OCI-LY1 (cell line): Measurements from ENCODE around the gene SGO2.

Experiments used
- H2AFZ ChIP-seq: fragments of 200-600 bp; sonication (generic), shearing (Covaris generic); 2 replicates; pipeline ENCODE4 v1.6.0; 2014; ENCODE audit warnings: antibody characterized with exemption, mild to moderate bottlenecking, low read length
- H3F3A ChIP-seq: fragments of 200-600 bp; sonication (generic), shearing (Covaris generic); 2 replicates; pipeline ENCODE4 v1.6.0; 2014; ENCODE audit warnings: mild to moderate bottlenecking, antibody characterized with exemption, low read length, moderate library complexity; ENCODE audit not compliant: insufficient read depth
- H3K27ac ChIP-seq: fragments of 200-600 bp; sonication (generic); 2 replicates; pipeline ENCODE4 v1.5.1; 2014; ENCODE audit warnings: low read length, mixed run types, mild to moderate bottlenecking, low read depth; ENCODE audit not compliant: poor library complexity, severe bottlenecking
- H3K27me3 ChIP-seq: fragments of 200-600 bp; sonication (generic); 2 replicates; pipeline ENCODE4 v1.6.0; 2014; ENCODE audit warnings: antibody characterized with exemption, mild to moderate bottlenecking, low read length, moderate library complexity; ENCODE audit not compliant: insufficient read depth
- H3K36me3 ChIP-seq: fragments of 200-600 bp; sonication (generic); 2 replicates; pipeline ENCODE4 v1.6.1; 2014; ENCODE audit warnings: mild to moderate bottlenecking, antibody characterized with exemption, low read length, moderate library complexity, mixed read lengths; ENCODE audit not compliant: insufficient read depth
- H3K4me1 ChIP-seq: fragments of 200-600 bp; sonication (generic); 2 replicates; pipeline ENCODE4 v1.5.1; 2014; ENCODE audit warnings: mild to moderate bottlenecking, low read length, moderate library complexity; ENCODE audit not compliant: insufficient read depth, severe bottlenecking
- H3K4me2 ChIP-seq: fragments of 200-600 bp; sonication (generic), shearing (Covaris generic); 2 replicates; pipeline ENCODE4 v1.6.1; 2014; ENCODE audit warnings: low read length
- H3K4me3 ChIP-seq: fragments of 200-600 bp; sonication (generic); 2 replicates; pipeline ENCODE4 v1.5.1; 2014; ENCODE audit warnings: low read length, low read depth, mild to moderate bottlenecking, mixed read lengths; ENCODE audit not compliant: poor library complexity, severe bottlenecking
- H3K79me2 ChIP-seq: fragments of 200-600 bp; shearing (Covaris generic); 2 replicates; pipeline ENCODE4 v1.6.1; 2016; ENCODE audit warnings: mixed run types, low read length, mixed read lengths; ENCODE audit not compliant: insufficient read depth
- H3K9ac ChIP-seq: fragments of 200-600 bp; sonication (generic), shearing (Covaris generic); 2 replicates; pipeline ENCODE4 v1.6.1; 2014; ENCODE audit warnings: mild to moderate bottlenecking, low read length, mixed read lengths
- H3K9me2 ChIP-seq: fragments of 200-600 bp; sonication (generic), shearing (Covaris generic); 2 replicates; pipeline ENCODE4 v1.6.1; 2014; ENCODE audit warnings: low read depth, mild to moderate bottlenecking, low read length, mixed read lengths
- H3K9me3 ChIP-seq: fragments of 200-600 bp; shearing (Covaris generic); 2 replicates; pipeline ENCODE4 v1.6.1; 2014; ENCODE audit warnings: low read length, mixed read lengths
- H4K20me1 ChIP-seq: fragments of 200-600 bp; sonication (generic), shearing (Covaris generic); 2 replicates; pipeline ENCODE4 v1.6.0; 2016; ENCODE audit warnings: mild to moderate bottlenecking, low read length; ENCODE audit not compliant: insufficient read depth
- EZH2 ChIP-seq: fragments of 200-600 bp; sonication (generic), shearing (Covaris generic); IDR thresholded peaks from 2 replicates; pipeline ENCODE4 v1.8.0; 2017; ENCODE audit warnings: borderline replicate concordance, mixed run types, mild to moderate bottlenecking, antibody characterized with exemption, low read length, moderate library complexity, mixed read lengths
- TF ChIP-seq, protein P1 (sequence below): fragments of 200-600 bp; sonication (generic), shearing (Covaris generic); IDR thresholded peaks from 2 replicates; pipeline ENCODE4 v1.5.1; 2017; ENCODE audit warnings: mild to moderate bottlenecking, antibody characterized with exemption, low read length, moderate library complexity, mixed read lengths

The SGO2 gene, protein sequence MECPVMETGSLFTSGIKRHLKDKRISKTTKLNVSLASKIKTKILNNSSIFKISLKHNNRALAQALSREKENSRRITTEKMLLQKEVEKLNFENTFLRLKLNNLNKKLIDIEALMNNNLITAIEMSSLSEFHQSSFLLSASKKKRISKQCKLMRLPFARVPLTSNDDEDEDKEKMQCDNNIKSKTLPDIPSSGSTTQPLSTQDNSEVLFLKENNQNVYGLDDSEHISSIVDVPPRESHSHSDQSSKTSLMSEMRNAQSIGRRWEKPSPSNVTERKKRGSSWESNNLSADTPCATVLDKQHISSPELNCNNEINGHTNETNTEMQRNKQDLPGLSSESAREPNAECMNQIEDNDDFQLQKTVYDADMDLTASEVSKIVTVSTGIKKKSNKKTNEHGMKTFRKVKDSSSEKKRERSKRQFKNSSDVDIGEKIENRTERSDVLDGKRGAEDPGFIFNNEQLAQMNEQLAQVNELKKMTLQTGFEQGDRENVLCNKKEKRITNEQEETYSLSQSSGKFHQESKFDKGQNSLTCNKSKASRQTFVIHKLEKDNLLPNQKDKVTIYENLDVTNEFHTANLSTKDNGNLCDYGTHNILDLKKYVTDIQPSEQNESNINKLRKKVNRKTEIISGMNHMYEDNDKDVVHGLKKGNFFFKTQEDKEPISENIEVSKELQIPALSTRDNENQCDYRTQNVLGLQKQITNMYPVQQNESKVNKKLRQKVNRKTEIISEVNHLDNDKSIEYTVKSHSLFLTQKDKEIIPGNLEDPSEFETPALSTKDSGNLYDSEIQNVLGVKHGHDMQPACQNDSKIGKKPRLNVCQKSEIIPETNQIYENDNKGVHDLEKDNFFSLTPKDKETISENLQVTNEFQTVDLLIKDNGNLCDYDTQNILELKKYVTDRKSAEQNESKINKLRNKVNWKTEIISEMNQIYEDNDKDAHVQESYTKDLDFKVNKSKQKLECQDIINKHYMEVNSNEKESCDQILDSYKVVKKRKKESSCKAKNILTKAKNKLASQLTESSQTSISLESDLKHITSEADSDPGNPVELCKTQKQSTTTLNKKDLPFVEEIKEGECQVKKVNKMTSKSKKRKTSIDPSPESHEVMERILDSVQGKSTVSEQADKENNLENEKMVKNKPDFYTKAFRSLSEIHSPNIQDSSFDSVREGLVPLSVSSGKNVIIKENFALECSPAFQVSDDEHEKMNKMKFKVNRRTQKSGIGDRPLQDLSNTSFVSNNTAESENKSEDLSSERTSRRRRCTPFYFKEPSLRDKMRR

DNA sequence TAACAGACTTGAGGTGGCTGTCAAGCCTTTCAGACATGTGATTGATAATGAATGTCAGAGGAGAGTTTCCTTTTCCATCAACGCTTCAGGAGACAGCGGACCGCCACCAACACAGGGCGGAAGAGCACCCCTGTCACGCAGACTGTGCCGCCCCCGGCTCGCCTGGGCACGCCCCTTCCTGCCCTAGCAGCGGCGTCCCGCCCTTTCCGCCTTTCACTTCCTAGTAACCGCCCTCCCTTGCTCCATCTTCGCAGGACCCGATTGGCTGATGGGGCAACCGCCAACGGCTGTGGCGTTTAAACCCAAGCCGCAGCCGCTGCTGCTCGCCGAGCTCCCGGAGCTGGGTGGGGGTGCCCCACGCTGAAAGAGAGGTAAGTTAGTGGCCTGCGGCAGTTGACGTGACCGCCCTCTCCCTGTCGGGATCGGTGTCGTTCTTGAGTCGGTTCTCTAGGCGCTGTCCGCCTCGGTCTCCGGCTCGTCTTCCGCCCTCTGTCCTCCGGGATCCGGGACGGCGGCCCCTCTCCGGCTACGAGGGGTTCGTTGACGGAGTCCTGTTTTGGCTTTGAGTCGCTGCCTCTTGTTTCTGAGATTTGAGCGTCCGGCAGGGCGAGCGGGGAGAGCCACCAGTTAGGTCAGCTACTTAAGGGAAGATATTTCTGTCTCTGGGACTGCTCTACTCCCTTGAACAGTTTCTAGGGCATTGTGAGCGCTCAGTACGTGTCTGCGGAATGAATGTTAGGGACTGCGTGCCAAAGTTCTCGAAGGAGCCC lies at the start of gene SGO2:
Gene SGO2 (plus strand): TSS at position 326 of the 770 bp plus-strand sequence. CDS start 6,769 bp downstream, outside the sequence.
- peak within 1 kb of the TSS; percentile 90 for H3K9ac ChIP-seq
- peak within 1 kb of the TSS; percentile 86 for H3K4me2 ChIP-seq
- no peaks in the 10 kb centered on the region; the same call in 1 of the 2 replicates for H3K27me3 ChIP-seq
- H4K20me1 ChIP-seq = no peaks in the 10 kb centered on the region
- H3K9me2 ChIP-seq = no peaks in the 10 kb centered on the region
- peaks cover 24% of the 10 kb centered on the region for H3K4me1 ChIP-seq
- no peaks in the 10 kb centered on the region for H3K9me3 ChIP-seq
- H3F3A ChIP-seq = no peaks in the 10 kb centered on the region
- peak within 1 kb of the TSS; percentile 90 for H3K4me3 ChIP-seq
- peak within 1 kb of the TSS; percentile 87; the same call in 1 of the 2 replicates for H2AFZ ChIP-seq
- 0 out of 2 replicates have a peak, but pooled peaks cover 3% of the 10 kb centered on the region for H3K36me3 ChIP-seq
- H3K79me2 ChIP-seq = peaks cover 45% of the 10 kb centered on the region
- no peak for TF ChIP-seq EZH2
- TF ChIP-seq, protein P1, sequence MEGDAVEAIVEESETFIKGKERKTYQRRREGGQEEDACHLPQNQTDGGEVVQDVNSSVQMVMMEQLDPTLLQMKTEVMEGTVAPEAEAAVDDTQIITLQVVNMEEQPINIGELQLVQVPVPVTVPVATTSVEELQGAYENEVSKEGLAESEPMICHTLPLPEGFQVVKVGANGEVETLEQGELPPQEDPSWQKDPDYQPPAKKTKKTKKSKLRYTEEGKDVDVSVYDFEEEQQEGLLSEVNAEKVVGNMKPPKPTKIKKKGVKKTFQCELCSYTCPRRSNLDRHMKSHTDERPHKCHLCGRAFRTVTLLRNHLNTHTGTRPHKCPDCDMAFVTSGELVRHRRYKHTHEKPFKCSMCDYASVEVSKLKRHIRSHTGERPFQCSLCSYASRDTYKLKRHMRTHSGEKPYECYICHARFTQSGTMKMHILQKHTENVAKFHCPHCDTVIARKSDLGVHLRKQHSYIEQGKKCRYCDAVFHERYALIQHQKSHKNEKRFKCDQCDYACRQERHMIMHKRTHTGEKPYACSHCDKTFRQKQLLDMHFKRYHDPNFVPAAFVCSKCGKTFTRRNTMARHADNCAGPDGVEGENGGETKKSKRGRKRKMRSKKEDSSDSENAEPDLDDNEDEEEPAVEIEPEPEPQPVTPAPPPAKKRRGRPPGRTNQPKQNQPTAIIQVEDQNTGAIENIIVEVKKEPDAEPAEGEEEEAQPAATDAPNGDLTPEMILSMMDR = no peak
- H3K27ac ChIP-seq = peak within 1 kb of the TSS; percentile 70

DNA sequence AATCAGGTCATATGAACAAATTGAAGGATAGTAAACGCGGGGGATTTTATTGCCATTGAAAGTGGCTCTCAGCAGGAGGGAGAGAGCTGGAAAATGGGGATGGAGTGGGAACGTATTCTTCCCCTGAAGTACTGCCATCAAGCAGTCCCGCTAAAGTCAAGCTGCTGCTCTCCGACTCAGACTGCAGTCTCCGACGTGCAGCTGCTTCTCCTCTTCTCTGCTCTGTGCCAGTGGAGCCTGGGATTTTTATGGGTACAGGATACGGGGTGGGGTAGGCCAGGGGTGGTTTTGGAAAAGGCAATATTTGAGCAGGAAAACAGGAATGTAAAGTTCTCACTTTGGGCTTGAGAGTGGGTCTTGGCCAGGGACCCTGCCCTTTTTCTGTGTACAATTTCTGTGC lies 49.2 kb upstream of the SGO2 start:
- H3F3A ChIP-seq = no peaks in the 10 kb centered on the region
- TF ChIP-seq, protein P1 = no peak
- TF ChIP-seq EZH2 = no peak
- H3K9me3 ChIP-seq = no peaks in the 10 kb centered on the region
- no peaks in the 10 kb centered on the region for H3K36me3 ChIP-seq
- peaks cover 61% of the 10 kb centered on the region for H3K4me1 ChIP-seq
- peak overlapping the region; percentile 60 for H3K27ac ChIP-seq
- no peaks in the 10 kb centered on the region for H3K9me2 ChIP-seq
- peak overlapping the region; percentile 73 for H3K4me2 ChIP-seq
- no peak overlapping the region for H2AFZ ChIP-seq
- no peaks in the 10 kb centered on the region; the same call in 1 of the 2 replicates for H3K79me2 ChIP-seq
- H4K20me1 ChIP-seq = no peaks in the 10 kb centered on the region
- peak overlapping the region; percentile 65 for H3K4me3 ChIP-seq
- H3K27me3 ChIP-seq = no peaks in the 10 kb centered on the region
- peak overlapping the region; percentile 70 for H3K9ac ChIP-seq
